Ramos (cell line): Measurements from ENCODE around the gene MGAT2.
"Not testable (repeated sequence)": the region's sequence is repeated elsewhere in the genome, so short reads cannot be mapped to it uniquely, and the experiment has no call there.

Experiments used
- in situ Hi-C: fragments of 300-500 bp; cut with MboI; formaldehyde crosslinking; loops from one replicate; pipeline ENCODE4 v1.14.3; 2022; ENCODE audit warnings: low sequenced_read_pairs; ENCODE audit not compliant: unreplicated experiment

The MGAT2 gene

GRCh38 chr14:49641697-49642129, 21.1 kb downstream of the MGAT2 start:
- in situ Hi-C loops = loop anchor here (25.0 kb wide), 1 partner anchor 471 kb away; the partner anchor contains the start of gene VCPKMT

- in situ Hi-C loops = loop anchor here (25.0 kb wide), 1 partner anchor 470 kb away; the partner anchor contains the start of gene VCPKMT
These were observed 21.6 kb downstream of the MGAT2 start for GRCh38 chr14:49642163-49642562.

- in situ Hi-C loops = no loop called here
These were observed 32.9 kb downstream of the MGAT2 start for GRCh38 chr14:49653508-49653907.

GRCh38 chr14:49654511-49654910, 33.9 kb downstream of the MGAT2 start:
- in situ Hi-C loops = no loop called here

GRCh38 chr14:49657500-49657899, 36.9 kb downstream of the MGAT2 start:
- in situ Hi-C loops = not testable (repeated sequence)

GRCh38 chr14:49659526-49660455, 39.2 kb downstream of the MGAT2 start:
- in situ Hi-C loops = no loop called here

- in situ Hi-C loops = no loop called here
These were observed 49.9 kb downstream of the MGAT2 start for GRCh38 chr14:49670475-49670874.
